OCI-LY7 (cell line): ENCODE measurements around the gene PRDM12. TPM values are rescaled to one million over a fixed set of nuclear protein-coding genes. Genes with fewer than 3 reads are reported as not detected.

Experiments used
- BruUV-seq: library from RNA; stranded (reverse); fragments of 400-500 nt; replicated peaks from 2 replicates; lab custom pipeline; 2021; lab: Mats Ljungman, UMichigan
- CTCF ChIA-PET: fragments of 300-600 bp; sonication (Branson Sonifier 250); formaldehyde crosslinking; loops from one replicate; lab custom pipeline; 2022; ENCODE audit warnings: antibody characterized with exemption; ENCODE audit not compliant: unreplicated experiment; lab: Charles Lee
- POLR2A ChIA-PET: fragments of 300-600 bp; sonication (Branson Sonifier 250); formaldehyde crosslinking; loops from one replicate; lab custom pipeline; 2022; ENCODE audit warnings: antibody characterized with exemption; lab: Charles Lee
- DNase-seq: peaks from one replicate; pipeline ENCODE4 v3.0.0-alpha.2; 2015; ENCODE audit warnings: low spot score
- H2AFZ ChIP-seq: fragments of 200-600 bp; sonication (generic), shearing (Covaris generic); 2 replicates; pipeline ENCODE4 v1.6.1; 2014; ENCODE audit warnings: mild to moderate bottlenecking, antibody characterized with exemption, low read length, moderate library complexity
- H3K27ac ChIP-seq: fragments of 200-600 bp; sonication (generic); 2 replicates; pipeline ENCODE4 v1.5.1; 2014; ENCODE audit warnings: mixed run types, low read depth, mild to moderate bottlenecking, moderate library complexity, low read length, inconsistent platforms; ENCODE audit not compliant: poor library complexity, severe bottlenecking
- H3K36me3 ChIP-seq: fragments of 200-600 bp; sonication (generic); 2 replicates; pipeline ENCODE4 v1.6.1; 2014; ENCODE audit warnings: mild to moderate bottlenecking, antibody characterized with exemption, low read length, moderate library complexity, mixed read lengths; ENCODE audit not compliant: insufficient read depth
- H3K4me1 ChIP-seq: fragments of 200-600 bp; sonication (generic); 2 replicates; pipeline ENCODE4 v1.5.1; 2014; ENCODE audit warnings: mild to moderate bottlenecking, low read length; ENCODE audit not compliant: insufficient read depth, poor library complexity, severe bottlenecking
- H3K4me2 ChIP-seq: fragments of 200-600 bp; sonication (generic); 2 replicates; pipeline ENCODE4 v1.6.1; 2014; ENCODE audit warnings: mild to moderate bottlenecking, low read length
- H3K4me3 ChIP-seq: fragments of 200-600 bp; sonication (generic); 2 replicates; pipeline ENCODE4 v1.5.1; 2014; ENCODE audit warnings: mild to moderate bottlenecking, low read depth, low read length; ENCODE audit not compliant: poor library complexity, severe bottlenecking
- H3K79me2 ChIP-seq: fragments of 200-600 bp; sonication (generic); 2 replicates; pipeline ENCODE4 v1.6.1; 2016; ENCODE audit warnings: low read depth, mild to moderate bottlenecking, low read length, moderate library complexity, mixed read lengths; ENCODE audit not compliant: insufficient read depth
- H3K9me2 ChIP-seq: fragments of 200-600 bp; sonication (generic); 2 replicates; pipeline ENCODE4 v1.6.1; 2016; ENCODE audit warnings: mild to moderate bottlenecking, low read length, mixed read lengths; ENCODE audit not compliant: insufficient read depth
- H3K9me3 ChIP-seq: fragments of 200-600 bp; sonication (generic); 2 replicates; pipeline ENCODE4 v1.6.1; 2014; ENCODE audit warnings: mild to moderate bottlenecking, mixed run types, low read length, mixed read lengths
- H4K20me1 ChIP-seq: fragments of 200-600 bp; sonication (generic); 2 replicates; pipeline ENCODE4 v1.6.1; 2014; ENCODE audit warnings: mild to moderate bottlenecking, antibody characterized with exemption, low read length, moderate library complexity, mixed read lengths; ENCODE audit not compliant: insufficient read depth
- CTCF ChIP-seq: fragments of 200-600 bp; sonication (generic); conservative IDR thresholded peaks from 2 replicates; pipeline ENCODE4 v1.5.1; 2014; ENCODE audit warnings: mild to moderate bottlenecking, antibody characterized with exemption, low read length, moderate library complexity, mixed read lengths
- EZH2phosphoT487 ChIP-seq: fragments of 200-600 bp; sonication (generic); IDR thresholded peaks from 2 replicates; pipeline ENCODE4 v1.6.1; 2018; ENCODE audit warnings: low read depth, borderline replicate concordance, mild to moderate bottlenecking, mixed run types, antibody characterized with exemption, low read length, moderate library complexity, mixed read lengths
- intact Hi-C: fragments of 100-400 bp; cut with micrococcal nuclease; formaldehyde crosslinking; loops from one replicate; pipeline ENCODE4 v1.10.0; 2022; ENCODE audit not compliant: unreplicated experiment
- total RNA-seq, 2 experiments: library from RNA; depleted of rRNA in 1 of 2; stranded (reverse); fragments of >200 nt in 1 of 2; shearing (Covaris generic) in 1 of 2; gene quantifications; 2 replicates each; pipeline ENCODE4 v1.2.3, GENCODE V29; 2014 to 2022

PRDM12 gene
- total RNA-seq, 2 experiments from 2014 or later: 0.06 TPM; not detected in 1

GRCh38 chr9:130639124-130639765 lies 25.1 kb upstream of the PRDM12 start:
- TF ChIP-seq CTCF (no peak), EZH2phosphoT487 (no peak)
- Histone ChIP-seq H3K4me2 (no peak overlapping the region), H3K9me3 (no peaks in the 10 kb centered on the region), H3K4me1 (no peaks in the 10 kb centered on the region), H3K27ac (no peak overlapping the region), H3K9me2 (no peaks in the 10 kb centered on the region), H3K79me2 (no peaks in the 10 kb centered on the region), H2AFZ (no peak overlapping the region), H3K4me3 (no peak overlapping the region), H3K36me3 (peaks cover 16% of the 10 kb centered on the region; the same call in 1 of the 2 replicates), H4K20me1 (no peaks in the 10 kb centered on the region)
- POLR2A ChIA-PET: no interaction called here
- intact Hi-C loops: no loop called here
- no peak for DNase-seq
- BruUV-seq: no TSS peak
- CTCF ChIA-PET: no interaction called here

GRCh38 chr9:130639866-130640555 lies 24.4 kb upstream of the PRDM12 start:
- no peaks in the 10 kb centered on the region for H3K4me1 ChIP-seq
- H3K4me2 ChIP-seq: no peak overlapping the region
- peaks cover 16% of the 10 kb centered on the region; the same call in 1 of the 2 replicates for H3K36me3 ChIP-seq
- H3K27ac ChIP-seq: no peak overlapping the region
- DNase-seq: no peak
- intact Hi-C loops: no loop called here
- no peaks in the 10 kb centered on the region for H4K20me1 ChIP-seq
- H3K9me3 ChIP-seq: no peaks in the 10 kb centered on the region
- no peak overlapping the region for H3K4me3 ChIP-seq
- no peak for TF ChIP-seq EZH2phosphoT487
- no peak for TF ChIP-seq CTCF
- H3K9me2 ChIP-seq: no peaks in the 10 kb centered on the region
- BruUV-seq: no TSS peak
- no peak overlapping the region for H2AFZ ChIP-seq
- H3K79me2 ChIP-seq: no peaks in the 10 kb centered on the region
- CTCF ChIA-PET: no interaction called here
- POLR2A ChIA-PET: no interaction called here

- DNase-seq: no peak
- POLR2A ChIA-PET: interaction anchor here (1.2 kb wide), 1 partner anchor 482 kb away, joined by 3 read pairs; no protein-coding TSS in a partner anchor
- CTCF ChIA-PET: no interaction called here
Observed at GRCh38 chr9:130640681-130641080, 23.7 kb upstream of the PRDM12 start.

More at GRCh38 chr9:130640681-130641080, 23.7 kb upstream of the PRDM12 start:
- peaks cover 15% of the 10 kb centered on the region; the same call in 1 of the 2 replicates for H3K36me3 ChIP-seq
- no peak overlapping the region for H3K4me2 ChIP-seq
- no TSS peak for BruUV-seq
- TF ChIP-seq EZH2phosphoT487 (no peak), CTCF (0 out of 2 replicates have a peak, but pooled peaks have one; percentile 14)
- no peaks in the 10 kb centered on the region for H3K9me3 ChIP-seq
- H3K4me3 ChIP-seq: no peak overlapping the region
- H2AFZ ChIP-seq: no peak overlapping the region
- H3K4me1 ChIP-seq: no peaks in the 10 kb centered on the region
- H4K20me1 ChIP-seq: no peaks in the 10 kb centered on the region
- H3K27ac ChIP-seq: no peak overlapping the region
- H3K79me2 ChIP-seq: no peaks in the 10 kb centered on the region
- intact Hi-C loops: no loop called here
- no peaks in the 10 kb centered on the region for H3K9me2 ChIP-seq
